ENCODE data around the gene SMTN. TPM values are rescaled to one million over a fixed set of nuclear protein-coding genes. Genes with fewer than 3 reads are reported as not detected.

SMTN gene
- total and polyA plus RNA-seq, 2 donors (not counting 3 experiments of a cell fraction or from before 2014, with no cell fraction given): 59.0 to 197 TPM

DNA sequence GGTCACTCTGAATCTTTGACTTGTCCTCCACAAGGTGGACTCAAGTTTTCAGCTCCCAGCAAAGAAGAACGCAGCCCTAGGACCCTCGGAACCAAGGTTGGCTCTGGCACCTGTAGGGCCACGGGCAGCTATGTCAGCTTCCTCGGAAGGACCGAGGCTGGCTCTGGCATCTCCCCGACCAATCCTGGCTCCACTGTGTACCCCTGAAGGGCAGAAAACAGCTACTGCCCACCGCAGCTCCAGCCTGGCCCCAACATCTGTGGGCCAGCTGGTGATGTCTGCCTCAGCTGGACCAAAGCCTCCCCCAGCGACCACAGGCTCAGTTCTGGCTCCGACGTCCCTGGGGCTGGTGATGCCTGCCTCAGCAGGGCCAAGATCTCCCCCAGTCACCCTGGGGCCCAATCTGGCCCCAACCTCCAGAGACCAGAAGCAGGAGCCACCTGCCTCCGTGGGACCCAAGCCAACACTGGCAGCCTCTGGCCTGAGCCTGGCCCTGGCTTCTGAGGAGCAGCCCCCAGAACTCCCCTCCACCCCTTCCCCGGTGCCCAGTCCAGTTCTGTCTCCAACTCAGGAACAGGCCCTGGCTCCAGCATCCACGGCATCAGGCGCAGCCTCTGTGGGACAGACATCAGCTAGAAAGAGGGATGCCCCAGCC, 43.8 kb downstream of the SMTN start:
- intact Hi-C loops (cut with micrococcal nuclease) (no loop called here), dilution Hi-C loops (cut with MboI; ENCODE audit: extremely low pct_ligation_motif_present, low sequenced_read_pairs) (no loop called here)
- peaks cover 0 to 4% of the 10 kb centered on the region in 2 experiments for H3K27me3 ChIP-seq (ENCODE audit: control insufficient read depth in 2 of 2, insufficient read depth in 2 of 2, low read length in 2 of 2)
- no peaks in the 10 kb centered on the region for H3K36me3 ChIP-seq (ENCODE audit: control insufficient read depth in 2 of 2, extremely low read depth in 1 of 2, insufficient read depth in 2 of 2, low read length in 2 of 2)
- no peak overlapping the region for H2AFZ ChIP-seq (ENCODE audit: low read depth, low read length)
- no peak overlapping the region for H3K4me2 ChIP-seq (ENCODE audit: insufficient read depth, low read length)
- H3K4me3 ChIP-seq (replicated peaks in 1 of 3; ENCODE audit: insufficient read depth in 1 of 3, low read depth in 1 of 3, low read length in 3 of 3): no peak overlapping the region
- ChIA-PET POLR2A (no interaction called here), CTCF (interaction anchor here (0.7 to 2.2 kb wide), 7 partner anchors 11 to 106 kb away, joined by 3 to 12 read pairs (median 3); partner anchors contain the start of gene SELENOM)
- H3K9me1 ChIP-seq (replicated peaks; ENCODE audit: control insufficient read depth, extremely low read depth, insufficient read depth, low read length): no peaks in the 10 kb centered on the region
- no peaks in the 10 kb centered on the region for H3K4me1 ChIP-seq (ENCODE audit: control insufficient read depth, extremely low read depth, insufficient read depth, low read length)
- no peaks in the 10 kb centered on the region for H4K20me1 ChIP-seq (replicated peaks; ENCODE audit: control insufficient read depth, extremely low read depth, insufficient read depth, low read length)
- no TSS peak for BruUV-seq (replicated peaks)
- TF ChIP-seq POLR2A (IDR thresholded peaks at IDR 0.05; ENCODE audit: low read depth, low read length) (no peak), EZH2 (IDR thresholded peaks at IDR 0.05; ENCODE audit: borderline replicate concordance, low read depth, low read length, severe bottlenecking) (no peak), POLR2AphosphoS5 (IDR thresholded peaks at IDR 0.05; ENCODE audit: insufficient read depth, low read depth, low read length) (no peak), JUN (IDR thresholded peaks at IDR 0.05; ENCODE audit: borderline replicate concordance, insufficient read depth, insufficient read length, low read depth) (no peak), FOS (IDR thresholded peaks at IDR 0.05; ENCODE audit: borderline replicate concordance, insufficient read depth, low read length) (no peak), GATA2 (IDR thresholded peaks at IDR 0.05; ENCODE audit: insufficient read depth, insufficient read length, low read depth, low read length) (no peak), MYC (IDR thresholded peaks at IDR 0.05; ENCODE audit: low read depth, low read length) (no peak)
- TF ChIP-seq, protein P1, sequence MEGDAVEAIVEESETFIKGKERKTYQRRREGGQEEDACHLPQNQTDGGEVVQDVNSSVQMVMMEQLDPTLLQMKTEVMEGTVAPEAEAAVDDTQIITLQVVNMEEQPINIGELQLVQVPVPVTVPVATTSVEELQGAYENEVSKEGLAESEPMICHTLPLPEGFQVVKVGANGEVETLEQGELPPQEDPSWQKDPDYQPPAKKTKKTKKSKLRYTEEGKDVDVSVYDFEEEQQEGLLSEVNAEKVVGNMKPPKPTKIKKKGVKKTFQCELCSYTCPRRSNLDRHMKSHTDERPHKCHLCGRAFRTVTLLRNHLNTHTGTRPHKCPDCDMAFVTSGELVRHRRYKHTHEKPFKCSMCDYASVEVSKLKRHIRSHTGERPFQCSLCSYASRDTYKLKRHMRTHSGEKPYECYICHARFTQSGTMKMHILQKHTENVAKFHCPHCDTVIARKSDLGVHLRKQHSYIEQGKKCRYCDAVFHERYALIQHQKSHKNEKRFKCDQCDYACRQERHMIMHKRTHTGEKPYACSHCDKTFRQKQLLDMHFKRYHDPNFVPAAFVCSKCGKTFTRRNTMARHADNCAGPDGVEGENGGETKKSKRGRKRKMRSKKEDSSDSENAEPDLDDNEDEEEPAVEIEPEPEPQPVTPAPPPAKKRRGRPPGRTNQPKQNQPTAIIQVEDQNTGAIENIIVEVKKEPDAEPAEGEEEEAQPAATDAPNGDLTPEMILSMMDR (IDR thresholded peaks at IDR 0.05; ENCODE audit: extremely low read depth in 1 of 2, insufficient read depth in 1 of 2, low read depth in 1 of 2, low read length in 2 of 2): no peak
- TF ChIP-seq, protein P2, sequence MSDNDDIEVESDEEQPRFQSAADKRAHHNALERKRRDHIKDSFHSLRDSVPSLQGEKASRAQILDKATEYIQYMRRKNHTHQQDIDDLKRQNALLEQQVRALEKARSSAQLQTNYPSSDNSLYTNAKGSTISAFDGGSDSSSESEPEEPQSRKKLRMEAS (IDR thresholded peaks at IDR 0.05; ENCODE audit: insufficient read depth, insufficient read length): no peak
- no peaks in the 10 kb centered on the region for H3K9me3 ChIP-seq (replicated peaks; ENCODE audit: control insufficient read depth, insufficient read depth, low read length)
- H3K79me2 ChIP-seq (ENCODE audit: control insufficient read depth, insufficient read depth, low read length): no peaks in the 10 kb centered on the region
- FAIRE-seq (no peak), DNase-seq (ENCODE audit: low read depth, low spot score) (no peak)
- no peak overlapping the region for H3K27ac ChIP-seq (ENCODE audit: insufficient read depth, low read depth, low read length)
- no peak overlapping the region for H3K9ac ChIP-seq (replicated peaks; ENCODE audit: extremely low read depth, insufficient read depth, low read length)
